HCT116 (cell line): ENCODE measurements around the gene AFAP1.

Experiments
- CBX3 ChIP-seq: IDR thresholded peaks from 2 replicates; pipeline ENCODE4 v1.6.1; 2012; ENCODE audit warnings: low read depth
- CEBPB ChIP-seq: IDR thresholded peaks from 2 replicates; pipeline ENCODE4 v1.6.1; 2012; ENCODE audit warnings: low read depth
- CTCF ChIP-seq, 3 experiments: fragments of 200-600 bp in 1 of 3; sonication (generic) in 1 of 3; IDR thresholded peaks in 2 of 3; conservative IDR thresholded peaks in 1 of 3; 2 replicates each; pipeline ENCODE4 v1.5.1; 2012 to 2017; ENCODE audit warnings: low read depth in 2 of 3, low read length in 2 of 3, antibody characterized with exemption in 1 of 3, borderline replicate concordance in 1 of 3, control low read depth in 1 of 3, mild to moderate bottlenecking in 1 of 3, mixed read lengths in 1 of 3, mixed run types in 1 of 3, moderate library complexity in 1 of 3; ENCODE audit not compliant: insufficient read depth in 1 of 3
- EZH2phosphoT487 ChIP-seq: fragments of 200-600 bp; IDR thresholded peaks from 2 replicates; pipeline ENCODE4 v1.6.1; 2018; ENCODE audit warnings: antibody characterized with exemption, borderline replicate concordance
- JUND ChIP-seq: IDR thresholded peaks from 2 replicates; pipeline ENCODE4 v1.6.1; 2012
- POLR2A ChIP-seq: IDR thresholded peaks from 2 replicates; pipeline ENCODE4 v1.7.0; 2011; ENCODE audit warnings: borderline replicate concordance; ENCODE audit not compliant: insufficient read depth, insufficient read length; ENCODE audit errors: extremely low read depth
- POLR2AphosphoS5 ChIP-seq: IDR thresholded peaks from 2 replicates; pipeline ENCODE4 v1.6.1; 2011; ENCODE audit warnings: mild to moderate bottlenecking, low read depth, low read length, moderate library complexity
- RAD21 ChIP-seq: IDR thresholded peaks from 2 replicates; pipeline ENCODE4 v1.6.1; 2012; ENCODE audit warnings: low read depth, mild to moderate bottlenecking
- REST ChIP-seq: IDR thresholded peaks from 2 replicates; pipeline ENCODE4 v1.6.1; 2012; ENCODE audit warnings: low read depth
- YY1 ChIP-seq: IDR thresholded peaks from 2 replicates; pipeline ENCODE4 v1.6.1; 2011; ENCODE audit warnings: low read length, low read depth, moderate library complexity, mild to moderate bottlenecking; ENCODE audit not compliant: insufficient replicate concordance; ENCODE audit errors: extremely low read depth
- ZBTB33 ChIP-seq: IDR thresholded peaks from 2 replicates; pipeline ENCODE4 v1.6.1; 2011; ENCODE audit warnings: mild to moderate bottlenecking, low read length, moderate library complexity; ENCODE audit not compliant: insufficient replicate concordance; ENCODE audit errors: extremely low read depth
- ZFX ChIP-seq: fragments of 450-650 bp; IDR thresholded peaks from 2 replicates; pipeline ENCODE4 v1.6.1; 2017
- ZNF274 ChIP-seq: fragments of 200-500 bp; sonication (Bioruptor generic); IDR thresholded peaks from 2 replicates; pipeline ENCODE4 v1.6.1; 2014; ENCODE audit warnings: mild to moderate bottlenecking, low read depth, low read length, inconsistent platforms

GRCh38 chr4:7950301-7951092 is 10.8 kb upstream of the AFAP1 start:
- TF ChIP-seq POLR2A (no peak), CTCF (IDR thresholded peaks at IDR 0.05 in 2 of 3, conservative IDR thresholded peaks at IDR 0.05 in 1 of 3; ENCODE audit: borderline replicate concordance in 1 of 3, insufficient read depth in 1 of 3, low read depth in 2 of 3, low read length in 2 of 3) (no peak), CEBPB (no peak), POLR2AphosphoS5 (no peak), RAD21 (no peak), ZFX (no peak), YY1 (no peak), EZH2phosphoT487 (no peak), CBX3 (no peak), REST (no peak), JUND (no peak), ZNF274 (no peak), ZBTB33 (no peak)
